Kidney tubule cell (primary cell): Measurements from ENCODE around the gene ISCU.
"Not testable (repeated sequence)": the region's sequence is repeated elsewhere in the genome, so short reads cannot be mapped to it uniquely, and the experiment has no call there.

Source experiments
- DNase-seq: peaks from one replicate; pipeline ENCODE4 v3.0.0-alpha.2; 2018; ENCODE audit warnings: low spot score

The ISCU gene

GRCh38 chr12:108570743-108571608 lies 8.6 kb downstream of the ISCU start:
- peak; percentile 9 for DNase-seq

DNA sequence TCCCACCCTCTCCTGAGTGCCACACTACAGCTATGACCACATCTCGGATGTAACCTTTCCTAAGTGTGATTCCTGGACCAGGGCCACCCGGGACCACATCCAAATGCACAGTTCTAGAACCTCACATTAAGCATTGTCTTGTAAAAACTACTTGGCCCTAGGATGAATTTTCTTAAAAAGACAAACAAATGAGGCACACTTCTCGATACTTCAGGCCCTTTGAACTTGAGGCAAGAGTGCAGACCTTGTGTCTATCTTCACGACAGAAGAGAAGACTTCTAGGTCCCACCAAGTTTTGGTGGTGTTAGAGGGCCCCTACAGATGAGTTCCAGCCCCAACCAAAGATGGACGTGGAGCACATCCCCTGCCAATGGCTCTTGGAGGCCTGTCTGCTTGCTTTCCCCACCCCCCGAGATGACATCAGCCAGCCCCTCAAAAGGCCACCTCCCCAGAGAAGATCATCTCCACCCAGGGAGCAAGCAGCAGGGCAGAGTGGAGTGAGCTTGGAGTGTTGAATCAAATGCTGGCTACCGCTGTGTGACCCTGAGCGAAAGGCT lies 9.3 kb downstream of the ISCU start:
- DNase-seq = no peak

DNA sequence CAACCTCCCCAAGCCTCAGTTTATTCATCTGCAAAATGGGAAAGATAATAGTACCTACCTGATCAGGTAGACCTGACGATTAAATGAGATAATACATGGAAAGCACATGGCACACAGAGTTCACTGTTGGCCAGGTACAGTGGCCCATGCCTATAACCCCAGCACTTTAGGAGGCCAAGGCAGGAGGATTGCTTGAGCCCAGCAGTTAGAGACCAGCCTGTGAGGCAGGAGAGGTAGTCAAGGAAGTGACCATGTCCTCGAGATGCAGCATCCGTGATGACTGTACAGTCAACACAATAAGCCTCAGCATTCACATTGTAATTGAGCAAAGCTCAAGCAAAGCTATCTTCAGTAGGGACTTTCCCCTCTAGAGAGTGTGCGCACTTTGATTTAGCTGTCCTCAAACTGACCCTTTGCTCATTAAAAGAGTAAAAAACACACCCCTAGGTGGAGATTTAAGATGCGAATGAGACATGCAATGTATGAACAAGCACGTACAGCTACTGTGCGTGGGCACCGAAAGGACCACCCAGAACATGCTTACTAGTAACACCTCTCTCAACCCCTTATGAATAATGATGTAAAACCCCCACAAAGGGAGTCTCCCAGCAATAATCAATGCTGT lies 9.9 kb downstream of the ISCU start:
- DNase-seq = peak; percentile 38

DNA sequence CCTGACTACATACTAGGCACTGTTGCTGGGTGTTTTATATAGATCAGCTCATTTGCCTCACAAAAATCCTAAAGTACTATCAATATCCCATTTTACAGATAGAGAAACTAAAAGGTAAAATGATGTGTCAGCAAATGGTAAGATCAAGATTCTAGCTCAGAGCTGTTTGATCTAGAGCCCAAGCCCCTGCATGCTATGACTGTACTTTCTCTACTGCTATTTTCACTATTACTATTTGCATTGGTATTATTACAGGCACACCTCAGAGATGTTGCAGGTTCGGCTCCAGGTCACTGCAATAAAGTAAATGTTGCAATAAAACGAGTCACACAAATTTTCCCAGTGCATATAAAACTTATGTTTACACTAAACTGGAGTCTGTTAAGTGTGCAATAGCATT lies 10.9 kb downstream of the ISCU start:
- no peak for DNase-seq

DNA sequence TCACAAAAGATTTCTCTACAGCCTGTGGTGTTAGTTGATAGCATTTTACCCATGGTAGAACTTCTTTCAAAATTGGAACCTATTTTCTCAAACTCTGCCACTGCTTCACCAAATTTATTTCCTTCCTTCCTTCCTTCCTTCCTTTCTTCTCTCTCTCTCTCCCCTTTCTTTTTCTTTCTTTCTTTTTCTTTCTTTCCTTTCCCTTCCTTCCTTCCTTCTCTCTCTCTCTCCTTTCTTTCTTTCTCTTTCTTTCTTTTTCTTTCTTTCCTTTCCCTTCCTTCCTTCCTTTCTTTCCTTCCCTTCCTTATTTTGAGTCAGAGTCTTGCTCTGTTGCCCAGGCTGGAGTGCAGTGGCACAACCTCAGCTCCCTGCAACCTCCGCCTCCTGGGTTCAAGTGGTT lies 11.9 kb downstream of the ISCU start:
- DNase-seq = not testable (repeated sequence)

- DNase-seq = no peak
Observed at GRCh38 chr12:108575199-108575912, 13.0 kb downstream of the ISCU start.

DNA sequence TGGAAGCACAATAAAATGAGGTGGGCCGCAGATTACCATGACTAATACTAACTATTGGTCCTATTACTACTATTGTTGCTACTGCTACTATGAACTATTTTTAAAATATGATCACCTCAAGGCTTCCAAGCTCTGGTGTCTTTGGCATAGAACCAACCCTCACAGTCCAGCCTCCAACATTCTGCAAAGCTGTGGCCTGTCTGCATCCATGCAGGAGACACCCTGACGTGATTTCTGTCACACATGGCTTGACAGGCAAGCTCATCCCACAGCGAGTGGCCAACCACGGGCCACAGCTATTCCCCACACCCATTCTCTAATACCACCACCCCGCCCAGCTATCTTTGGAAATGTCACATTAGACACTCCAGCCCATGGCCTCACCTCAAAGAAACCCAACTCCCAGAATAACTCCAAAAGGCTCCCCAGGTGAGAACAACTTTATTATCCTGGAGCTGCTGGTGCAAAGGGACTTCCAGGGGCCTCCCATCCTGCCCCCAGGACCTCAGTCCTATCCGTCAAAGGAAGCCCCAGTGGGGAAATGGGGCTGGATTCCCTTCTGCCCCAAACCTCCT lies 14.4 kb downstream of the ISCU start:
- DNase-seq = peak; percentile 58

DNA sequence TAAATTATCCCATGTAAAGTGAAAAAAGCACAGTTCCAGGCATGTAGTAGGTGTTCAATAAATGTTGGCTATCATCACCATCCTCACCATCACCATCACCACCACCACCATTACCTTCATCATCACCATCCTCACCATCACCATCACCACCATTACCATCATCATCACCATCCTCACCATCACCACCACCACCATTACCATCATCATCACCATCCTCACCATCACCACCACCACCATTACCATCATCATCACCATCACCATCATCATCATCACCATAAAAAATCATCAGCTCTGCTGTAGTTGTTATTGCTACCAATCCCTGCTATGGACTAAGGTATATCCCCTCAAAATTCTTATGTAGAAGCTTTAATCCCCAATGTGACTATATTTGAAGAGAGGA lies 15.1 kb downstream of the ISCU start:
- no peak for DNase-seq

DNA sequence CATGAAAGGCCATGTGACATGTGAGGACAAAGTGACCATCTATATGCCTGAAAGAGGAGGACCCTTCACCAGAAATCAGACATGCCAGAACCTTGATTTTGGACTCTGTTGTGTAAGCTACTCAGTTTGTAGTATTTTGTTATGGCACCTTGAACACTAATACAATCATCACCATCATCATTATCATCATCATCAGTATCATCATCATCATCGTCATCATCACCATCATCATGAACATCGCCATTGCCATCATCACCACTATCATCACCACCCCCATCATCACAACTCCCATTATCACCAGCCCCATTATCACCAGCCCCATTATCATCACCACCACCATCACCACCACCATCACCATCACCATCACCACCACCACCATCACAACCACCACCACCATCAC lies 15.9 kb downstream of the ISCU start:
- no peak for DNase-seq

GRCh38 chr12:108578813-108579212 lies 16.4 kb downstream of the ISCU start:
- no peak for DNase-seq

DNA sequence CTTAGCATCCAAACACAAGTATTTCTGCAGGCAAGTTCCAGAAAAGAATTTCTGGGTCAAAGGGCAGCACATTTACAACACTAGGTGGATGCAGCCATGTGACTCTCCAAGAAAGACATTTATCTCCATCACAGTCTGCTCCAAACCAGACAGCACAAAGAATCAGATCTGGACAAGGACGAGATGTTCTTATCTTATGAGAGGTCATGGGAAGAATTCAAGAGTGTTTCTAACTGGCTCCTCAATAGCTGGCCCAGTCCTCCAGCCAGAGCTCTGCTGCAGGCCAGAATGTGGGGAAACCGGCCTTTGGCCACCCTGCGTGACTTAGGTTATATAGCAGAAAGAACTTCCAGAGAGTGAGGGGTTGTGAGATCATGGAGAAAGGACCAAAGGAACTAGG lies 18.1 kb downstream of the ISCU start:
- DNase-seq = no peak

DNA sequence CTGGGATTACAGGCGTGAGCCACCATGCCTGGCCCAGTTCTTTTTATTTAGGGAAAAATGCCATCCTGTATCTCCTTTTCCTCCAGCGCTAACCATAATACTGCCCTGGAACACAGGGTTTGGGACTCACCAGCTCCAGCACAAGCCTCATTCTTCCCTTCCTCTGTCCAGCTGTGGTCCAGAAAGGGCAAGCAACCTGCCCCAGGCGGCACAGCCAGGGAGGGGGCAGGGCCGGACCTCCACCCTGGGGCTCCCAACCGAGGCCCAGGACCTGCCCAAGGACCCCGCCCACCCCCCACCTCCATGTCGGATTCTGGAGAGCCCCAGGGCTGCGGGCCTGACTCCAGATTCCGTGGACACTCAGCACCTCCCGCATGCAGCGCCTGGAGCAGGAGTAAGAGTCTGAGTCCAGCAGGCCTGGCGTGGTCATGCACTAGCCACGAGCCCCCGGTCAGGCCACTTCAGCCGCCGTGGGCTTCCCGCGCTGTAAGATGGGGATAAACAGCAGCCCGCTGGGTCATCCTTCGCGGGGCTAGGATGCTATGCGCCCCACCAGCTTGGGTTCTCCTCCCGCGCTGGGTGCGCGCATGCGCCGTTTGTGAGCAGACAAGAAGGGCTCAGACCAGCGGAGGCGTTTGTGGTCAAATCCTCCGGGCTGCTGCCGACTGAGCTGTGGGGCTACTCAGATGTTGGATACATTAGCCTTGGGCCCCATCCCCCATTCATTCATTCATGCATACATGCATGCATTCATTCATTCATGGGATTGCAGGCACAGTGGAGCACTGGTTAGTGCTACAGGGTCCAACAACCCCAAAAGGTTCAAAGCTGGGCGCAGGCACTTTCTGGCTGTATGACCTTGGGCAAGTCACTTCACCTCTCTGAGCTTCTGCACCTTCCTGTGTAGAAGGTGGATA lies 19.2 kb downstream of the ISCU start:
- no peak for DNase-seq

GRCh38 chr12:108582509-108582908 lies 20.1 kb downstream of the ISCU start:
- DNase-seq = no peak

DNA sequence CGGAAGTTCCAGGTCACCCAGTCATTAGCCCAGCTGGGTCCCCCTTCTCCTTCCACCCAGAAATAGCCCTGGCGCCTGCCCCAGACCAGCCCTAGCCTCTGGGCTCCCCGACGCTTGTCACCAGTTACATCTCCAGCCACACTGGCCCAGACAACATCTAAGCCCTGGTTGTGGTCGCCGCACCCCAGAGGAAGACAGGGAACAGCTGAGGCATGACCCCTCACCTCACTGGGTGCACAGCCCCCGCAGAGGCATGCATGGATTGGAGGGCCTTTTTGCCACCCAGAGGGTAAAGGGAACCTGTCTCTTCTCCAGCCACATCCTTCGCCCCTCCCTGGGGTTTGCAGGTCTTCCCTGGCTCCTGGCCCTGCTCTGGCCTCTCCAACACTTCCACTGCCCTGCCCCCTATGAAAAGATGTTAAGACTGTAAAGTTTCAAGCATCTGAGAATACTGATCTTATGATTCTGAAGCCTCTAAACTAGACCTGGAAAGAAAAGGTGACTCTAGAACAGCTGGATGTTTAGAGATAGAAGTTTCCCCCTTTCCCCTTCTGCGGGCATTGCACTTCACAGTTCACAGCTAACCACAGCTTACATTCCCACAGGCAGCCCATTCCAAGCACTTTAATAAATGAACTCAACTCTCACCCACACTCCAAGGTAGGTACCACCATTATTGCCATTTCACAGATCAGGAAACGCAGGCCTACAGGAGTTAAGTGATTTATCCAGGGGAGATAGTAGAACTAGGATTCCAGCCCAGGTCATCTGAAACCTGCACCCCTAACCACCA lies 20.8 kb downstream of the ISCU start:
- DNase-seq = no peak

- no peak for DNase-seq
Observed at GRCh38 chr12:108583991-108584390, 21.6 kb downstream of the ISCU start.

DNA sequence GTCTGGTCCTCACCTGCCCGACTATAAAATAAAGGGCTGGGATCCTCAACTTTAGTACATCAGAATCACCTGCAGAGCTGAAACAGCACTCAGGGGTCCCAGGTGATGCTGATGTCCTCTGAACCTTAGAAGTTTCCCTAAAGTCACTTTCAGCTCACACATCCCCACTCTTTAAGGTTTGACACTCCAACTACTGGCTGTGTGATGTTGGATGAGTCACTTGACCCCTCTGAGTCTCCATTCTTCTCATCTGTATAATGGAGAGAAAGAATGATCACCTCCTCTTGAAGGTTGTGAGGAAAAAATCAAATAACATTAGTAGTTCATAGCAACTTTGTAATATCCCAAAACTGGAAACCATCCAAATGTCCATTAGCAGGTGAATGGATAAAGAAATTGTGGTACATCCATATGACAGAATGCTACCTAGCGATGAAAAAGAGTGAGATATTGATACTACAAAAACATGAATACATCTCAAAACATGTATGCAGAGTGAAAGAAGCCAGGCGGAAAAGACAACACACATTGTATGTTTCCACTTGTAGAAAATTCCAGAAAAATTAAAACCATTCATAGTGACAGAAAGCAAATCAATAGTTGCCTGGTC lies 22.2 kb downstream of the ISCU start:
- no peak for DNase-seq

DNA sequence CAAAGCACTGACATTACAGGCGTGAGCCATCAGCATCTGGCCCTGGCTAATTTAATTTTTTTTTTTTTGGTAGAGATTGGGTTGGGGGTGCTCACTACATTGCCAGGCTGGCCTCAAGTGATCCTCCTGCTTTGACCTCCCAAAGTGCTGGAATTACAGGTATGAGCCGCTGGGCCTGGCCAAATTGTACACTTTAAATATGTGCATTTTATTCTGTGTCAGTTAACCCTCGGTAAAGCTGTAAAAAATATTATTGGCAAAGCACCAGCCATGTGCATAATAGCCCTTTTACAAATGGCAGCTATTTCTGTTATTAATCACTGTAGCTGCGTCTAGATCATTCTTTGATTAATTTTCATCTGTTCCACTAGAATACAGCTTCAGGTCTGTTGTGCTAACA lies 23.5 kb downstream of the ISCU start:
- DNase-seq = no peak

DNA sequence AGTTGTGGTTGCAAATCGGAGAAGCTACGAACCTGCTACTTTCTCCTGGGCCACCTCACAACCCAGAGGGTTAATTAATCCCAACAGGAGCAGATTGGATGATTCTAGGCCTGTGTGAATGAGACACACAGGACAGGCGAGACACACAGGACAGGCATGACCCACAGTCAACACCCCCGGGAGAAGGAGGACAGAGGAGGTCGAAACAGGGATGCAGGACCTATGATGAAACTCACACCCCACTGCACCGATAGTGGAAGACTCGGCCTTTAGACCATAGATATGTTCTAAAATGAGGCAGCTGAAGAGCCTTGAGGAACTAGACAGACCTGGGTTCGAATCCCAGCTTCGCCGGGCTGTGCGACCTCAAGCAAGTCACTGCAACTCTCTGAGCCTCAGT lies 23.9 kb downstream of the ISCU start:
- no peak for DNase-seq

GRCh38 chr12:108587826-108588225 lies 25.4 kb downstream of the ISCU start:
- DNase-seq = no peak
